Activated naive CD4-positive, alpha-beta T cell (primary cell): Measurements from ENCODE around the gene PGAM4.
"Not testable (repeated sequence)": the region's sequence is repeated elsewhere in the genome, so short reads cannot be mapped to it uniquely, and the experiment has no call there.

ENCODE experiments used
- DNase-seq, 4 experiments: peaks; one replicate each; lab custom pipeline; 2025; lab: John Stamatoyannopoulos, UW

The PGAM4 gene

DNA sequence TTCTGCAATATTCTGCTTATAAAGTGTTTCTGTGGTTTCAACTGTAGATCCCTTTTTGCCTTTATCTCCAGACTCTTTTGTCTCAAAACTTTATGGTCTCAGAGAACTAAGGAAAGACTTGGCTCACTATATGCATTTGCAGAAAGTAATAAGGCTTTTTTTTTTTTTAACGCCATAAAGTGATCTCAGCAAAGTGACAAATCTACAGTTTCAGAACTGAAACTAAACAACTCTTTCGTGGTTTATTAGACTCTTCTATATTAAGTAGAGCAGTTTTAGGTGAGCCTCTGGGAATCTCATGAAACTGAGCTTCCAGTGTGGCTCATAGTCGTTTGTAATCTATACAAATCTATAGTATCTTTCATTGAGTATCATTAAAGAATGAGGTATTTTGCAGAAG, 43.7 kb downstream of the PGAM4 start:
- DNase-seq, result no peak

DNA sequence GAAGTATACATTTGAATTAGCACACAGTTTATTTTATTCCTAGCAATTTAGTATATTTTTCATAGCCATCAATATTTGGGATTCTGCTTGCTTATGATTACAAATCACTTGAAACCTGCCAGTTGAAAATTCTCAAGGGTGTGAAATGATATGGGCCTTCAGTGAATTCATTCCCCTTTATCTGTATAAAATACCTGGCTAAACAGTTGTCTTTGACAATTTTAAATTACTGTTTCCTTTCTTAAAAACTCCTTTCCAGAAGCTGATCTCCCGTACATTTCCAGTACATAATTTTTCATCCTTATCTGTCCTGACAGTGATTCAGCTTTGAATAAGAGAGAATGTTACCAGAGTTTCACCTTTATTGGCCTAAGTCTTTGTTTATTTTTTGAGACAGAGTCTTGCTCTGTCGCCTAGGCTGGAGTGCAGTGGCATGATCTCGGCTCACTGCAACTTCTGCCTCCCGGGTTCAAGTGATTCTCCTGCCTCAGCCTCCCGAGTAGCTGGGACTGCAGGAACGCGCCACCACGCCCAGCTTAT, 45.0 kb downstream of the PGAM4 start:
- no peak for DNase-seq

DNA sequence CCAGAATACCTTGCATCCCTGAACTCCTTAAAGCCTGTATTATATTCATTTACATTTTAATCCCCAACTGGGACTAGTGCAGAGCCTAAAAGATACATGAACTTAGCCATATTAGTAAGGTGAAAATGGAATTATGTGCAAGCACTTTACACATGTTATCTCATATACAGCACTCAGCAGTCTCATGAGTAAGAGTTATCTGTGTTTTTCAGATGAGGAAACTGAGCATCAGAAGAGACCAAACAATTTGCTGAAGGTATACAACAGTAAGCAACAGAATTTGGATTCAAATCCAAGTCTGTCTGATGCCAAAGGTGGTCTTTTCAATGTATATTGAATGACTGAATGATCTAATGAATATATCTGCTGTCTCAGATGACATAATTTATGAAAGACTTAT, 46.7 kb downstream of the PGAM4 start:
- no peak for DNase-seq

DNA sequence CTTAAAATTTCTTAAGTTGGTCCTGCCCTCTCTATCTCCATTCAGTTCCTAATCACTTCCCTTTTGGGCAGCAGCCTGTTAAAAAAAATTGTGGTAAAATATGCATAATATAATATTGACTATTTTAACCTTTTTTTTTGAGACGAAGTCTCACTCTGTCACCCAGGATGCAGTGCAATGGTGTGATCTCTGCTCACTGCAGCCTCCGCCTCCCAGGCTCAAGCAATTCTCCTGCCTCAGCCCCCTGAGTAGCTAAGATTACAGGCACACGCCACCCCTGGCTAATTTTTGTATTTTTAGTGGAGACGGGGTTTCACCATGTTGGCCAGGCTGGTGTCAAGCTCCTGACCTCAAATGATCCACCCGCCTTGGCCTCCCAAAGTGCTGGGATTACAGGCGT, 50.1 kb downstream of the PGAM4 start:
- DNase-seq, result not testable (repeated sequence)

DNA sequence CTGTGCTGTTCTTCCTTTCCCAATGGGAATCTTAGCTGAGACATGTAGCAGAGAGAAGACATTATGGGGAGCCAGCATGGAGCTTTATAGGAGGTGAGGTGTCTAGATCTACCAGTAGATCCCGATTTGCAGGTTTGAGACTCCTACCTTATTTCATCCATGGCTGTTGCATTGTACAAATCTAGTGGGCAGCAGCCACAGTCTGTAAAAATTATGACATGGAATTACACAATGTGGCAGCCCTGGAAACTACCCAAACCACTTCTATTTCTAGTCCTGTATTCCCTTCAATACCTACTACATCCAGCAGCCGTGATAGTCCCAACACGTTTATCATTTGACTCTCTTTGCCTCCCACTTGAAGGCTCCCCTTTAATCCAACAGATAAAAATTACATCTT, 50.9 kb downstream of the PGAM4 start:
- DNase-seq, result no peak
